Measurements from ENCODE around the gene LGALS3BP. TPM values are rescaled to one million over a fixed set of nuclear protein-coding genes. Genes with fewer than 3 reads are reported as not detected.

Gene LGALS3BP
- total RNA-seq, 2 experiments from 2014 or later: 0.88 to 1.7 TPM

GRCh38 chr17:78951967-78952551 is 27.7 kb downstream of the LGALS3BP start:
- Histone ChIP-seq H3K4me3 (ENCODE audit: low read depth, low read length, poor library complexity, severe bottlenecking) (no peak overlapping the region), H2AFZ (ENCODE audit: low read length) (no peak overlapping the region), H3K9me3 (ENCODE audit: low read length) (no peaks in the 10 kb centered on the region), H3K79me2 (ENCODE audit: insufficient read depth, low read depth, low read length) (no peaks in the 10 kb centered on the region), H3K27ac (ENCODE audit: low read depth, low read length, poor library complexity, severe bottlenecking) (no peak overlapping the region), H3K4me2 (ENCODE audit: low read length) (no peak overlapping the region), H4K20me1 (ENCODE audit: insufficient read depth, low read length) (no peaks in the 10 kb centered on the region), H3K9me2 (ENCODE audit: insufficient read depth, low read length) (no peaks in the 10 kb centered on the region), H3K4me1 (ENCODE audit: insufficient read depth, low read length, poor library complexity, severe bottlenecking) (no peaks in the 10 kb centered on the region), H3K36me3 (ENCODE audit: insufficient read depth, low read length) (no peaks in the 10 kb centered on the region)
- ChIA-PET CTCF (ENCODE audit: unreplicated experiment) (no interaction called here), POLR2A (no interaction called here)
- no peak for TF ChIP-seq EZH2phosphoT487 (IDR thresholded peaks at IDR 0.05; ENCODE audit: borderline replicate concordance, low read depth, low read length)
- TF ChIP-seq, protein P1, sequence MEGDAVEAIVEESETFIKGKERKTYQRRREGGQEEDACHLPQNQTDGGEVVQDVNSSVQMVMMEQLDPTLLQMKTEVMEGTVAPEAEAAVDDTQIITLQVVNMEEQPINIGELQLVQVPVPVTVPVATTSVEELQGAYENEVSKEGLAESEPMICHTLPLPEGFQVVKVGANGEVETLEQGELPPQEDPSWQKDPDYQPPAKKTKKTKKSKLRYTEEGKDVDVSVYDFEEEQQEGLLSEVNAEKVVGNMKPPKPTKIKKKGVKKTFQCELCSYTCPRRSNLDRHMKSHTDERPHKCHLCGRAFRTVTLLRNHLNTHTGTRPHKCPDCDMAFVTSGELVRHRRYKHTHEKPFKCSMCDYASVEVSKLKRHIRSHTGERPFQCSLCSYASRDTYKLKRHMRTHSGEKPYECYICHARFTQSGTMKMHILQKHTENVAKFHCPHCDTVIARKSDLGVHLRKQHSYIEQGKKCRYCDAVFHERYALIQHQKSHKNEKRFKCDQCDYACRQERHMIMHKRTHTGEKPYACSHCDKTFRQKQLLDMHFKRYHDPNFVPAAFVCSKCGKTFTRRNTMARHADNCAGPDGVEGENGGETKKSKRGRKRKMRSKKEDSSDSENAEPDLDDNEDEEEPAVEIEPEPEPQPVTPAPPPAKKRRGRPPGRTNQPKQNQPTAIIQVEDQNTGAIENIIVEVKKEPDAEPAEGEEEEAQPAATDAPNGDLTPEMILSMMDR (conservative IDR thresholded peaks at IDR 0.05; ENCODE audit: low read length): no peak
- no TSS peak for BruUV-seq (replicated peaks)
- intact Hi-C loops (cut with micrococcal nuclease; ENCODE audit: unreplicated experiment): no loop called here
- DNase-seq (ENCODE audit: low spot score): no peak

- Histone ChIP-seq H3K4me2 (ENCODE audit: low read length) (no peak overlapping the region), H3K4me3 (ENCODE audit: low read depth, low read length, poor library complexity, severe bottlenecking) (no peak overlapping the region), H3K36me3 (ENCODE audit: insufficient read depth, low read length) (no peaks in the 10 kb centered on the region), H3K79me2 (ENCODE audit: insufficient read depth, low read depth, low read length) (no peaks in the 10 kb centered on the region), H3K4me1 (ENCODE audit: insufficient read depth, low read length, poor library complexity, severe bottlenecking) (no peaks in the 10 kb centered on the region), H2AFZ (ENCODE audit: low read length) (no peak overlapping the region), H3K9me2 (ENCODE audit: insufficient read depth, low read length) (no peaks in the 10 kb centered on the region), H3K9me3 (ENCODE audit: low read length) (no peaks in the 10 kb centered on the region), H4K20me1 (ENCODE audit: insufficient read depth, low read length) (no peaks in the 10 kb centered on the region), H3K27ac (ENCODE audit: low read depth, low read length, poor library complexity, severe bottlenecking) (no peak overlapping the region)
- DNase-seq (ENCODE audit: low spot score): no peak
- POLR2A ChIA-PET: no interaction called here
- intact Hi-C loops (cut with micrococcal nuclease; ENCODE audit: unreplicated experiment): no loop called here
- BruUV-seq (replicated peaks): no TSS peak
- TF ChIP-seq, protein P1 (conservative IDR thresholded peaks at IDR 0.05; ENCODE audit: low read length): no peak
- no peak for TF ChIP-seq EZH2phosphoT487 (IDR thresholded peaks at IDR 0.05; ENCODE audit: borderline replicate concordance, low read depth, low read length)
- CTCF ChIA-PET (ENCODE audit: unreplicated experiment): no interaction called here
These were observed 28.9 kb downstream of the LGALS3BP start for GRCh38 chr17:78950870-78951269.

DNA sequence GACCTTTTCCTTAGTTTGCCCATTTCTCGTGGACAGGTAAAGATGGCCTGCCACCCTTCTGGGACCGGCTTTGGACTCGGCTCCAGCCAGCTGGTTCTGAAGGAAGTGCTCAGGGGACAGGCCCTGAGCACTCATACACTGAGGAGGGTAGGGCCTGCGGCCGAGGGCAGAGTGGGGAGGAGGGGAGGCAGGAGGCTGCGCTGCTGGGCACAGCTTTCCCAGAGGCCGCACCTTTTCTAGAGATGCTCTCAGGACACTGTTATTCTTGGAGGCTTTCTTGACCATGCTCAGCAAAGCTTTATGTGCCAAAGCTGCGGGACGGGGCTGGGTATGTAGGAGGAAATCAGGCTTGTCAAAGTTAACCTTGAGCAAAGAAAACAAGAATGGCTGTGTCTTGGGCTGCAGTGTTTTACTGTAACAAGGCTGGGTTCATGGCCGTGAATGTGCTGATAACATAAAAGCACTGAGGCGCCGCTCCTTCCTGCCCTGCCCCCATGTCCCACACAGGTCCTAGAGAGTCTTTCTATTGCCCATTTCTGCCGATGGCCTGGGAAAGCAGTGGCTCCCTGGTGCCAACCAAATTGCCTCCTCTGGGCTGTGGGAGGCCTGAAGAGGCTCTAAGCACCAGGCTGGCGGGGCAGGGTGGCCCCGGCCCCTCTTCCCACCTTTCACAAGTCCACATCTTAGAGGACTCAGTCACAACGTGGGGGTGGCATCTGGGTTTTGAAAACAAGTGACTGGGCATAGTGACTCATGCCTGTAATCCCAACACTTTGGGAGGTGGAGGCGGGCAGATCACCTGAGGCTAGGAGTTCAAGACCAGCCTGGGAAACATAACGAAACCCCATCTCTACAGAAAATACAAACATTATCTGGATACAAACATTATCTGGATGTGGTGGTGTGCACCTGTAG is 32.2 kb downstream of the LGALS3BP start:
- no peaks in the 10 kb centered on the region for H3K36me3 ChIP-seq (ENCODE audit: insufficient read depth, low read length)
- no peak overlapping the region for H3K4me2 ChIP-seq (ENCODE audit: low read length)
- intact Hi-C loops (cut with micrococcal nuclease; ENCODE audit: unreplicated experiment): no loop called here
- BruUV-seq (replicated peaks): no TSS peak
- DNase-seq (ENCODE audit: low spot score): no peak
- H4K20me1 ChIP-seq (ENCODE audit: insufficient read depth, low read length): no peaks in the 10 kb centered on the region
- TF ChIP-seq, protein P1 (conservative IDR thresholded peaks at IDR 0.05; ENCODE audit: low read length): no peak
- TF ChIP-seq EZH2phosphoT487 (IDR thresholded peaks at IDR 0.05; ENCODE audit: borderline replicate concordance, low read depth, low read length): no peak
- H2AFZ ChIP-seq (ENCODE audit: low read length): no peak overlapping the region
- H3K9me2 ChIP-seq (ENCODE audit: insufficient read depth, low read length): no peaks in the 10 kb centered on the region
- H3K27ac ChIP-seq (ENCODE audit: low read depth, low read length, poor library complexity, severe bottlenecking): no peak overlapping the region
- no peaks in the 10 kb centered on the region for H3K79me2 ChIP-seq (ENCODE audit: insufficient read depth, low read depth, low read length)
- no peaks in the 10 kb centered on the region for H3K9me3 ChIP-seq (ENCODE audit: low read length)
- ChIA-PET CTCF (ENCODE audit: unreplicated experiment) (no interaction called here), POLR2A (interaction anchor here (0.7 kb wide), 1 partner anchor 40 kb away, joined by 4 read pairs; no protein-coding TSS in a partner anchor)
- no peak overlapping the region for H3K4me3 ChIP-seq (ENCODE audit: low read depth, low read length, poor library complexity, severe bottlenecking)
- H3K4me1 ChIP-seq (ENCODE audit: insufficient read depth, low read length, poor library complexity, severe bottlenecking): no peaks in the 10 kb centered on the region

All from OCI-LY7 (cell line).